Measurements from ENCODE around the gene SYT7.
"Not testable (repeated sequence)": the region's sequence is repeated elsewhere in the genome, so short reads cannot be mapped to it uniquely, and the experiment has no call there.

SYT7 gene

GRCh38 chr11:61581030-61581928, at the start of gene SYT7:
Gene SYT7 (minus strand): TSS chr11:61581076. CDS start chr11:61580820, 256 bp downstream.
- DNase-seq (ENCODE audit: low spot score): peak; percentile 95

DNA sequence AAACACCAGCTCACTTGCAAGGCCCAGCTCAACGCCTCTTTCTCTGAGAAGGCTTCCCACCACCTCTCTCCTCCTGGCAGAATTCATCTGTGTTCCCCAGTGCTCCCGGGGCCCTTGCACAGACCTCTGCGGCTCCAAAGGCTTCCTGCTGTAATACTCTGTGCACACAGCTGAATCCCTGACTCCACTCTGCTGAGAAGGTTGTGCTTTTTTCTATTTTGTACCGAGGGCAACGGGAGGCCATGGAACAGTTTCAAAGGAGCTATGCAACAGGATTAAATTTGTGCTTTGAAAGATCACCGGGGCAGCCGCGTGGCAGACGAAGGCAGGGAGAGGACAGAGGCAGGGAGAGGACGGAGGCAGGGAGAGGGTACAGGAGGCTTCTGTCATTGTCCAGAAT, 49.2 kb upstream of the SYT7 start:
- no peak for DNase-seq (ENCODE audit: low spot score)

DNA sequence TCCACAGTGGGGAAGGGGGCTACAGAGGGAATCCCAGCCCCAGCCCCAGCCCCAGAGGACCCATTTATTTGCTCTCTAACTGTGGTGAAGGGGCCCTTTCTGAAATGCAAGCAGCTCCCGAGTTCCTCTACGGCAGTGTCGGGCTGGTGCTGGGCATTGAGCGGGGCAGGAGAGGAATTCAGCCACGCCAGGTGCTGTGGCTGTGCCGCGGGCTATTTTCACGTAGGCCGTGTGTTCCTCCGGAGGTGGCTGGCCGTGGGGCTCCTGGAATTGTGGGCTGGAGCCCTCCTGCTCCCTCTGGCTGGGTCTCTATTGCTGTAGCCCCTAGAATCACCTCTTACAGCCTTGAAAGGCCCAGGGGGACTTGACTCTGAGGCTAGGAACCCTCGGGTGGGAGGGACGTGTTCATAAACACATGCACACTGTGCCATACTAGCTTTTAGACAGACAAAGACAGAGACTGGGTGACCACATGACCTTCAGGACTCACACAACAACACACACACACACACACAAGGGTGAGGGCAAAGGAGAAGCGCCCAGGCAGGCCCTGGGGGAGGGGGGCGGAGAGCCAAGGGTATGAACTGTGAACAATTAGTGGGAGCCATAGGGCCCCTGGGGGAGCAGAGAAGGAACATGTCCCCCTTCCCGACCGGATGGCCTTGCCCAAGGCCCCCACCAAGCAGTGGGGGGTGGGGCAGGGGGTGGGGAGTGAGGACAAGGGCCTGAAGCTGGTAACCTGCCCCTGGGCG, 48.4 kb upstream of the SYT7 start:
- DNase-seq (ENCODE audit: low spot score): no peak

GRCh38 chr11:61628662-61628970, 47.7 kb upstream of the SYT7 start:
- DNase-seq (ENCODE audit: low spot score): no peak

DNA sequence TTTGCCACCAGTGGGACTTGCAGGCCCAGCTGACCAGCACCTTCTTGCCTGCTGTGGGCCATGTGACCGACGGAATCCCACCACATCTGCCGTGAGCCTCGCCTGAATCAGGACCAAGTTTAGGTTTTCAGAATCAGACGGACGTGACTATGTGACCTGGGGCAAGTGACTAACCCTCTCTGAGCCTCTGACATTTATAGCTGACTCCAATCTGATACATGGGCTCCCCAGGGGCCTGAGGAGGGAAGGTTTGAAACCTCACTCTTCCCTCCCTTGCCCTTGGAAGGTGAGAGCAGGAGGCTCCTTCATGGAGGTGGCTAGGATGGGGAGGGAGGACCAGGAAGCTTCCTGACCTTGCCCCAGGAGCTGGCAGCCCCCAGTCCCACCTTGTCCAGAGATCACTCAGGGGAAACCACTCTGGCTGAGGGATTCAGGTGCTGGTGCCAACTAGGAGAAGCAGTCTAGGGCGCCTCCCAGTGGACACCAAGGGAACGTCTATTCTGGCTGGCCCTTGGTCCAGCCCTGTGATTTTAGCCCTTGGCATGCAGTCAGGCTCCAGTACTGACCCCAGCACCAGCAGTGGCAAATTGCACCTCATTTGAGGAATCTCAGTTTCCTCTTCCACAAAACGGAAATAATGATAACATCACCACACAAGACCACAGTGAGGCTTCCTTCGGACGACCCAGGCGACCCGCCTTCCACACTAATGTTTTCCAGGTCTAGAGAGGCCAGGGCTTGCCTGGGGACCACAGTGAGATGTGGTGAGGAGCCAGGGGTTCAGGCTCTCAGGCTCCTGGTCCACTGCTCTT, 47.2 kb upstream of the SYT7 start:
- peak; percentile 83 for DNase-seq (ENCODE audit: low spot score)

DNA sequence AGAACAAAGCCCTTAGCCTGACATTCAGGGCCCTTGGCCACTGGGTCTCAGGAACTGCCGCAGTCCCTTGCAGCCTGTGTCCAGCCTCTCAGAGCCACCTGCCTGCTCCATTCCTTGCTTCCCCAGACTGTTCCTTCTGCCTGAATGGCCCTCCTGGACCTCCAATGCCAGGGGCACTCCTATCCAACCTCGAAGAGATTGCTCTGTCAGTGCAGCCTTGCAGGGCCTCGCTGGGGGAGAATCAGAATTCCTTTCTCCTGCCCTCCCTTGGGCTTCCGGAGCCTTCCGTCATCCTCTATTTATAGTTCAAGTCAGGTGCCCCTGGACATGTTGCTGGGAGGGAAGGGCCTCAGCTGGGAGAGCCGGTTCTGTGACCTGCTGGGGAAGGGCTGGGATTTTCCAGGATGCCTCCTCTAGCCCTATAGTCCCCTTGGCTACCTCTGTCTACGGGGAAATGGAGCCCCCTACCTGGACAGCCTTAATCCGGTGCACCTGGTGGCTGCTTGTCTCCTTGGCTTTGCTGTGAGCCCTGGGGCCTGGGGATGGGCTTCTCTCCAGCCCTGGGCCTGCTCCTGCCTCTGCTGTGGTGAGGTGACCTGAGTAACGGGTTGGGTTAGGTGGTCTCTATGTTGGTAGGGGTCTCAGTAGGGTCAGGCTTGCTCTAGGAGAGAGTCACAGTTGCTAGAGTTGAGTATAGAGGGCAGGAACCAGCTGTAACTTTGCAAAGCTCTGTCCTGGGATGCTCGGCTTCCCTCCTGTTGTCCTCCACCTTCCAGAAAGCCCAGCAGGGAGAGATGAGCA, 45.9 kb upstream of the SYT7 start:
- peak; percentile 80 for DNase-seq (ENCODE audit: low spot score)

DNA sequence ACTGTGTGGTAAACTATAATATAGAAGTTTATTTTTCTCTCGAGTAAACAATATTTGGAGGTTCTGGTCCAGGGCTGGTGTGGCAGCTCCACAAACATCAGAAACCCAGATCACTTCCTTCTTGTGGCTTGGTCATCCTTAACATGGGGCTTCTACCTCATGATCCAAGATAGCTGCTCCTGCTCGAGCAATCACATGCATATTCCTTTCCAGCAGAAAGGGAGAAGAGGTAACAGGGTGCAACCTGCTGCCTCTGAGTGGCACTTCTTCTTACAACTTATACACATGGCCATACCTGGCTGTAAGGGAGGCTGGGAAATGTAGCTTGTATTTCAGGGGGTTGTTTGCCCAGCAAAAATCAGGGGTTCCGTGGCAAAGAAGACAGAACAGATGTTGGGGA, 44.6 kb upstream of the SYT7 start:
- DNase-seq (ENCODE audit: low spot score): no peak

- no peak for DNase-seq (ENCODE audit: low spot score)
Observed at GRCh38 chr11:61621917-61622585, 41.2 kb upstream of the SYT7 start.

DNA sequence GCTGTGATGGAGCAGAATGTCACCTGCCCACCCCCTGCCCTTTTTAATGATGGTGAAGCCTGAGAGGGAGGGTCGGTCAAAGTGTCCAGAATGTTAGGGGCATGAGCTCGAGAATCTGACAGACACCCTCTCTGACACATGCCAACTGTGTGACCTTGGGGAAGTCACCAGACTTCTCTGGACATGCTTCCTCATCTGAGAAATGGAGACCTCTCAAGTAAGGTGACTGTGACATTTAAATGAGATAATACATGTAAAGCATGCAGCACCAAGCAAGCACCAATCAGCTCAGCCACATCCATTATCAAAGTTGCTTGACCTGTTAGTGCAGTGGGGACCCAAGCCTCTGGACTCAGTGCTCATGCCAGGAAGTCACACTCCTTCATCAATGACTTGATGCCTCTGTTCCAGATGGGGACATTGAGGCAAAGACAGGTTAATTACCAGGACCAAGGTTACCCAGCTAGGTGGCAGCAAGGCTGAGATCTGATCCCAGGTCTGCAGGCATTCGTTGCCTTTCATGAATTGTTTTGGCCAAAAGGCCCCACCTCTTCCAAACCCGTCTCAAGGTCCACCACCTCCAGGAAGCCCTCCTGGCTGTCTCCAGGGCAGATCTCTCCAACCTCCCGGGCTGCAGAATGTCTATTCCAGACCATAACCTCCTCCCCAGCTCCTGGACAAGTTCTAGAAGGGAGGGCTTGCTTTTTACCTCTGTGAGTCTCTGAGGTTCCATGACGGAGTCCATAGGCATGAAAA, 38.8 kb upstream of the SYT7 start:
- no peak for DNase-seq (ENCODE audit: low spot score)

- no peak for DNase-seq (ENCODE audit: low spot score)
Observed at GRCh38 chr11:61618978-61619377, 38.1 kb upstream of the SYT7 start.

GRCh38 chr11:61617515-61617914, 36.6 kb upstream of the SYT7 start:
- no peak for DNase-seq (ENCODE audit: low spot score)

- DNase-seq (ENCODE audit: low spot score): no peak
Observed at GRCh38 chr11:61616434-61616833, 35.6 kb upstream of the SYT7 start.

- DNase-seq (ENCODE audit: low spot score): not testable (repeated sequence)
Observed at GRCh38 chr11:61614782-61615181, 33.9 kb upstream of the SYT7 start.

GRCh38 chr11:61613870-61614269, 33.0 kb upstream of the SYT7 start:
- no peak for DNase-seq (ENCODE audit: low spot score)

DNA sequence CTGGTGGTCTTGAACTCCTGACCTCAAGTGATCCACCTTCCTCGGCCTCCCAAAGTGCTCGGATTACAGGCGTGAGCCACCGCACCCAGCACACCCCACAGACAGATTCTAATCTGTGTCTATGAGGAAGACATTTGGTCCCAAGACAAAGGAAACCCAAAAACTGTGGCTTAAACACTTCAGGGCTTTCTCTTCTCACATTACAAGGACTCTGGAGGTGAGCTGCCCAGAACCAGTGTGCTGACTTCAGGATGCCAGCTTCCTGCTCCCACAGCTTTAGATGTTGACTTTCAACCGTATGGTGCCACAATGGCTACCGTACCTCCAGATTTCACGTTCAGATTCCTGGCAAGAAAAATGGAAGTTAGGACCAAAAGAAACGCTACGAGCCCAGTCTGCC, 32.2 kb upstream of the SYT7 start:
- DNase-seq (ENCODE audit: low spot score): no peak

- DNase-seq (ENCODE audit: low spot score): no peak
Observed at GRCh38 chr11:61611309-61611708, 30.4 kb upstream of the SYT7 start.

- no peak for DNase-seq (ENCODE audit: low spot score)
Observed at GRCh38 chr11:61610905-61611304, 30.0 kb upstream of the SYT7 start.

- peak; percentile 80 for DNase-seq (ENCODE audit: low spot score)
Observed at GRCh38 chr11:61609980-61610366, 29.1 kb upstream of the SYT7 start.

DNA sequence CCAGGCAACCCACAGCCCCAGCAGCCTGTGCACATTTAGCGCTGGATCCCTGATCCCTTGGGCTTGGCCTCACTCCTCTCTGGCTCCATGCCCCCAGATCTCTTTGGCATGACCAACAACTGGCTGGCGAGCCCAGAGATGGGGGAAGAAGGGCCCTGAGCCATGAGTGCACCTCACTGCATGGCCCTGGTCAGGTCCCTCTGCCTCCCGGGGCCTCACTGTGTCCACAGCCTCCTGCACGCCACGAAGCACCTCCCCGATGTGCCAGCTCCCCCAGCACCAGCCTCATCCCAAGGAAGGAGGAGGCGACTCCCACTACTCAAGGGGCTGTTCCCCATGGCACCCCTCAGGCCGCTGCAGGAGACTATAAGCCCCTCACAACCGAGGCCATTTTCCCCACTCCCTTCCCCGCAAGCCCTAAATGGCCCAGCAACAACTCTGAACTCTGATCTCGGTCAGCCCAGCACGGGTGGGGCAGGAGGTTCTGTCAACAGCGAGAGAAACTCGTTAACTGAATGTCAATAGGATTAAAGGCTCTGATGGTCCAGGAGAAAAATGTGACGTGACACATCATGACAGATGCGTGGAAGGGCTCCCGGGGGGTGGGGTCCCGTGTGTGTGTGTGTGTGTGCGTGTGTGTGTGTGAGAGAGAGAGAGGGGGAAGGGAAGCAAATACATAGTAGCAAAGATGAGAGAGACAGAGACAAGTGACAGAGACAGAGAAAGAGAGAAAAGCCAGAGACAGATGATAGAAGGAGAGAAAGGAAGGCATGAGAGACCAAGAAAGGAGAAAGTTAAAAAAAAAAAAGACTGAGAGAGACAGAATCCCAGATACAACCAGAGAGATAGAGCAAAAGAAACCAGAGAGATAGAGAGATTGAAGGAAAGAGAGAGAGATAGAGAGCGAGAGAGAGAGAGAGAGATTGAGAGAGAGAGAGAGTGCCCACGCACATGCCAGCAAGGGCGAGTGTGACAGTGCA, 28.4 kb upstream of the SYT7 start:
- no peak for DNase-seq (ENCODE audit: low spot score)
